Sigmoid colon (tissue), 4 donors: ENCODE results near the gene BBS5.

ENCODE experiments used
- CTCF ChIP-seq, 4 experiments: fragments of 450-650 bp in 3 of 4; fragments of 200-600 bp in 1 of 4; IDR thresholded peaks; one replicate each; pipeline ENCODE4 v1.5.1; 2016 to 2019; ENCODE audit warnings: antibody characterized with exemption in 4 of 4, mild to moderate bottlenecking in 3 of 4, moderate library complexity in 2 of 4
- EP300 ChIP-seq, 4 donors: sonication (generic); formaldehyde crosslinking; IDR thresholded peaks; one replicate each; pipeline ENCODE4 v1.6.1; 2017; ENCODE audit warnings: antibody characterized with exemption in 4 of 4
- POLR2A ChIP-seq, 2 donors: fragments of 450-650 bp; IDR thresholded peaks; one replicate each; pipeline ENCODE4 v1.6.1; 2016; ENCODE audit warnings: antibody characterized with exemption in 2 of 2, mild to moderate bottlenecking in 2 of 2, moderate library complexity in 2 of 2

- TF ChIP-seq CTCF (IDR thresholded peaks at IDR 0.05) (no peak), POLR2A (IDR thresholded peaks at IDR 0.05) (no peak), EP300 (IDR thresholded peaks at IDR 0.05) (no peak)
Observed at GRCh38 chr2:169468841-169469240, 10.5 kb upstream of the BBS5 start.
